Measurements from ENCODE around the gene PFDN6. TPM values are rescaled to one million over a fixed set of nuclear protein-coding genes. Genes with fewer than 3 reads are reported as not detected.

Gene PFDN6
- total and polyA plus RNA-seq, 9 of the 15 experiments (the other 6 are each of a cell fraction or from before 2014, with no cell fraction given), result 6.8 to 475 (median 216) TPM

DNA sequence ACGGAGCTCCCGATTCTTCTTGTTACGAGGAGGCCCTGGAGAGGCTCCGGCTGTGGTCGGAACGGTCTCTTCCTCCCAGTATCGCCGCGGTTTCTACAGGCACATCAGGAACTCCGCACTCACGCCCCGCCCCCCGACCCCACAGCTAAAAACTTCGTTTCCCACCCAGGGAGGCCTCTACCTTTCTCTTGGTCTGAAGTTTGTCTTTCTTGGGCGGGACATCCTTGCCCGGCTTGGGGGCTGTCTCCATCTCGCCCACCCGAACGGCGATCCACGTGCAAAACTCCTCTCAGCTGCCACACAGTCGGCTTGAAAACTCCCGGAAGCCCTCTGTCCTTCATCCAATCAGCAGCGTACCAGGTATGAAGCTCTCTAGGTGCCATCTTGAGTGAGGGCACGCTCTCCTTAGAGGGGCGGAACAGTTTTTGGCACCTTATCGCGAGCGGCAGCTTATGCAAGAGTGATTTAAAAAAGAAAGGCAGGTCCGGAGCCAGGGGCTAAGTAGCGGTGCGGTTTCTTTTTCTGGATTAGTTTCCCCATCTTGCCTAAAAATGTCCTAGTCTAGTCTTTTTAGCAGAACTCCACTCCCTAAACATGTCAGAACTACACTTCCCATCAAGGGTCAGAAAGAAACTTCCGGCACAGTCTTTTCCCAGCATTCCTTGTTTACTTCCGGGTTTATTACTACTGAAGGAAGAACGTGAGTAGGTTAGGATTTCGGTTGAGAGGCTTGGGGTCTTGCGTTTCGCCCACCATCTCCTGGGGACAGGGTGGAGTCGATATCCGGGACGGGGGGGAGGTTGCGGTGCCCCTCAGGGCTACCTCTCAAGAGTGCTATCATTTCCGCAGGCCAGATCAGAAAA is at the start of gene PFDN6, which contains the start of gene WDR46 (continued):
- TF ChIP-seq SIX5 (IDR thresholded peaks at IDR 0.05; ENCODE audit: borderline replicate concordance in 1 of 2, insufficient read depth in 1 of 2, low read depth in 1 of 2, low read length in 2 of 2) (peak; percentile 94 to 97), ZNF589 (CRISPR knock-in tag; IDR thresholded peaks at IDR 0.05; ENCODE audit: low read depth) (peak; percentile 47; the same call in 1 of the 2 replicates), THRA (IDR thresholded peaks at IDR 0.05) (no peak), ZNF134 (CRISPR knock-in tag; conservative IDR thresholded peaks at IDR 0.05) (0 out of 2 replicates have a peak, but pooled peaks have one; percentile 40), MTA2 (IDR thresholded peaks at IDR 0.05; ENCODE audit: low read depth) (peak; percentile 88), NCOA1 (IDR thresholded peaks at IDR 0.05; ENCODE audit: low read depth) (peak; percentile 23; the same call in 1 of the 2 replicates), GABPB1 (CRISPR knock-in tag; IDR thresholded peaks at IDR 0.05) (peak; percentile 99), ELF4 (CRISPR knock-in tag; IDR thresholded peaks at IDR 0.05) (0 out of 2 replicates have a peak, but pooled peaks have one; percentile 42), NR2C2 (CRISPR knock-in tag; IDR thresholded peaks at IDR 0.05) (peak; percentile 98), NR2C2 (tag; IDR thresholded peaks at IDR 0.05) (peak; percentile 100), CHD1 (IDR thresholded peaks at IDR 0.05; ENCODE audit: low read length) (peak; percentile 18), FOXJ3 (CRISPR knock-in tag; IDR thresholded peaks at IDR 0.05) (no peak; the same call in 1 of the 2 replicates), KLF6 (CRISPR knock-in tag; IDR thresholded peaks at IDR 0.05; ENCODE audit: borderline replicate concordance) (peak; percentile 78; the same call in 1 of the 2 replicates), E2F3 (CRISPR knock-in tag; IDR thresholded peaks at IDR 0.05) (no peak), ZNF12 (CRISPR knock-in tag; IDR thresholded peaks at IDR 0.05) (0 out of 2 replicates have a peak, but pooled peaks have one; percentile 78)
- TF ChIP-seq, protein P1, sequence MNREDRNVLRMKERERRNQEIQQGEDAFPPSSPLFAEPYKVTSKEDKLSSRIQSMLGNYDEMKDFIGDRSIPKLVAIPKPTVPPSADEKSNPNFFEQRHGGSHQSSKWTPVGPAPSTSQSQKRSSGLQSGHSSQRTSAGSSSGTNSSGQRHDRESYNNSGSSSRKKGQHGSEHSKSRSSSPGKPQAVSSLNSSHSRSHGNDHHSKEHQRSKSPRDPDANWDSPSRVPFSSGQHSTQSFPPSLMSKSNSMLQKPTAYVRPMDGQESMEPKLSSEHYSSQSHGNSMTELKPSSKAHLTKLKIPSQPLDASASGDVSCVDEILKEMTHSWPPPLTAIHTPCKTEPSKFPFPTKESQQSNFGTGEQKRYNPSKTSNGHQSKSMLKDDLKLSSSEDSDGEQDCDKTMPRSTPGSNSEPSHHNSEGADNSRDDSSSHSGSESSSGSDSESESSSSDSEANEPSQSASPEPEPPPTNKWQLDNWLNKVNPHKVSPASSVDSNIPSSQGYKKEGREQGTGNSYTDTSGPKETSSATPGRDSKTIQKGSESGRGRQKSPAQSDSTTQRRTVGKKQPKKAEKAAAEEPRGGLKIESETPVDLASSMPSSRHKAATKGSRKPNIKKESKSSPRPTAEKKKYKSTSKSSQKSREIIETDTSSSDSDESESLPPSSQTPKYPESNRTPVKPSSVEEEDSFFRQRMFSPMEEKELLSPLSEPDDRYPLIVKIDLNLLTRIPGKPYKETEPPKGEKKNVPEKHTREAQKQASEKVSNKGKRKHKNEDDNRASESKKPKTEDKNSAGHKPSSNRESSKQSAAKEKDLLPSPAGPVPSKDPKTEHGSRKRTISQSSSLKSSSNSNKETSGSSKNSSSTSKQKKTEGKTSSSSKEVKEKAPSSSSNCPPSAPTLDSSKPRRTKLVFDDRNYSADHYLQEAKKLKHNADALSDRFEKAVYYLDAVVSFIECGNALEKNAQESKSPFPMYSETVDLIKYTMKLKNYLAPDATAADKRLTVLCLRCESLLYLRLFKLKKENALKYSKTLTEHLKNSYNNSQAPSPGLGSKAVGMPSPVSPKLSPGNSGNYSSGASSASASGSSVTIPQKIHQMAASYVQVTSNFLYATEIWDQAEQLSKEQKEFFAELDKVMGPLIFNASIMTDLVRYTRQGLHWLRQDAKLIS (CRISPR knock-in tag; IDR thresholded peaks at IDR 0.05), result peak; percentile 56; the same call in 1 of the 2 replicates
- TF ChIP-seq, protein P2, sequence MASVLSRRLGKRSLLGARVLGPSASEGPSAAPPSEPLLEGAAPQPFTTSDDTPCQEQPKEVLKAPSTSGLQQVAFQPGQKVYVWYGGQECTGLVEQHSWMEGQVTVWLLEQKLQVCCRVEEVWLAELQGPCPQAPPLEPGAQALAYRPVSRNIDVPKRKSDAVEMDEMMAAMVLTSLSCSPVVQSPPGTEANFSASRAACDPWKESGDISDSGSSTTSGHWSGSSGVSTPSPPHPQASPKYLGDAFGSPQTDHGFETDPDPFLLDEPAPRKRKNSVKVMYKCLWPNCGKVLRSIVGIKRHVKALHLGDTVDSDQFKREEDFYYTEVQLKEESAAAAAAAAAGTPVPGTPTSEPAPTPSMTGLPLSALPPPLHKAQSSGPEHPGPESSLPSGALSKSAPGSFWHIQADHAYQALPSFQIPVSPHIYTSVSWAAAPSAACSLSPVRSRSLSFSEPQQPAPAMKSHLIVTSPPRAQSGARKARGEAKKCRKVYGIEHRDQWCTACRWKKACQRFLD (CRISPR knock-in tag; IDR thresholded peaks at IDR 0.05), result peak; percentile 94

Data from K562 (cell line).